ENCODE results near the gene PRKCE. TPM values are rescaled to one million over a fixed set of nuclear protein-coding genes. Genes with fewer than 3 reads are reported as not detected.

The PRKCE gene
- polyA plus RNA-seq, 1 of the 3 experiments (the other 2 are of a cell fraction), result 16.3 TPM

GRCh38 chr2:45691171-45691999 lies 39.9 kb downstream of the PRKCE start:
- H3K36me3 ChIP-seq (replicated peaks in 1 of 2; ENCODE audit: control insufficient read depth in 1 of 2, insufficient read depth in 2 of 2, low read length in 1 of 2), result no peaks in the 10 kb centered on the region
- ChIA-PET POLR2A (no interaction called here), CTCF (interaction anchor here (1.4 to 2.0 kb wide), 3 partner anchors 16 to 87 kb away, joined by 3 to 6 read pairs (median 5); no protein-coding TSS in a partner anchor)
- H3K79me2 ChIP-seq (ENCODE audit: insufficient read depth), result no peaks in the 10 kb centered on the region; the same call in 1 of the 2 replicates
- no peaks in the 10 kb centered on the region for H3K9me3 ChIP-seq
- no peaks in the 10 kb centered on the region for H4K20me1 ChIP-seq (ENCODE audit: insufficient read depth)
- H3K27me3 ChIP-seq (ENCODE audit: insufficient read depth), result no peaks in the 10 kb centered on the region
- no peak overlapping the region for H3K9ac ChIP-seq
- no peak for TF ChIP-seq MAX (IDR thresholded peaks at IDR 0.05; ENCODE audit: low read depth)
- TF ChIP-seq GATA2 (CRISPR knock-in tag; IDR thresholded peaks at IDR 0.05), result 0 out of 2 replicates have a peak, but pooled peaks have one; percentile 10
- TF ChIP-seq TCF12 (IDR thresholded peaks at IDR 0.05), result no peak
- TF ChIP-seq FOXJ3 (CRISPR knock-in tag; IDR thresholded peaks at IDR 0.05), result no peak
- TF ChIP-seq NFIC (IDR thresholded peaks at IDR 0.05; ENCODE audit: borderline replicate concordance), result no peak
- TF ChIP-seq PBX3 (IDR thresholded peaks at IDR 0.05), result peak; percentile 7; the same call in 1 of the 2 replicates
- no peak overlapping the region for H3K27ac ChIP-seq (ENCODE audit: low read depth in 2 of 2, low read length in 1 of 2)
- WGBS (ENCODE audit: low lambda C conversion rate), result 93% methylated on average over 12 of the region's 12 CpGs
- DNase-seq, result no peak
- no peak overlapping the region for H2AFZ ChIP-seq (ENCODE audit: low read depth)
- no peaks in the 10 kb centered on the region for H3F3A ChIP-seq (replicated peaks; ENCODE audit: insufficient read depth)
- H3K4me3 ChIP-seq (ENCODE audit: low read depth in 2 of 2, low read length in 1 of 2), result no peak overlapping the region
- H3K4me2 ChIP-seq, result no peak overlapping the region
- H3K9me2 ChIP-seq, result no peaks in the 10 kb centered on the region
- peaks cover 0 to 20% of the 10 kb centered on the region in 2 experiments; a peak in 2 of 4 replicates for H3K4me1 ChIP-seq (ENCODE audit: control insufficient read depth in 1 of 2, insufficient read depth in 2 of 2, low read depth in 1 of 2, low read length in 1 of 2)

GRCh38 chr2:45692566-45692965 lies 41.1 kb downstream of the PRKCE start:
- Histone ChIP-seq H3K9ac (no peak overlapping the region), H4K20me1 (ENCODE audit: insufficient read depth) (no peaks in the 10 kb centered on the region), H3F3A (replicated peaks; ENCODE audit: insufficient read depth) (no peaks in the 10 kb centered on the region), H3K27ac (ENCODE audit: low read depth in 2 of 2, low read length in 1 of 2) (no peak overlapping the region), H3K9me3 (no peaks in the 10 kb centered on the region), H3K4me1 (ENCODE audit: control insufficient read depth in 1 of 2, insufficient read depth in 2 of 2, low read depth in 1 of 2, low read length in 1 of 2) (peaks cover 0 to 32% of the 10 kb centered on the region in 2 experiments; a peak in 2 of 4 replicates), H3K9me2 (no peaks in the 10 kb centered on the region), H3K79me2 (ENCODE audit: insufficient read depth) (no peaks in the 10 kb centered on the region; the same call in 1 of the 2 replicates), H2AFZ (ENCODE audit: low read depth) (no peak overlapping the region), H3K4me3 (ENCODE audit: low read depth in 2 of 2, low read length in 1 of 2) (no peak overlapping the region), H3K4me2 (no peak overlapping the region), H3K27me3 (ENCODE audit: insufficient read depth) (no peaks in the 10 kb centered on the region), H3K36me3 (replicated peaks in 1 of 2; ENCODE audit: control insufficient read depth in 1 of 2, insufficient read depth in 2 of 2, low read length in 1 of 2) (no peaks in the 10 kb centered on the region)
- WGBS (ENCODE audit: low lambda C conversion rate), result 92% methylated on average over 4 of the region's 4 CpGs
- no peak for DNase-seq
- POLR2A ChIA-PET, result no interaction called here
- CTCF ChIA-PET, result interaction anchor here (1.4 kb wide), 1 partner anchor 20 kb away, joined by 3 read pairs; no protein-coding TSS in a partner anchor
- TF ChIP-seq MXI1 (IDR thresholded peaks at IDR 0.05; ENCODE audit: low read depth, low read length), result no peak
- no peak for TF ChIP-seq TAF1 (IDR thresholded peaks at IDR 0.05; ENCODE audit: borderline replicate concordance, low read depth, low read length)
- TF ChIP-seq EP300 (IDR thresholded peaks at IDR 0.05; ENCODE audit: borderline replicate concordance in 1 of 2, low read depth in 1 of 2, low read length in 1 of 2), result no peak
- TF ChIP-seq EZH2phosphoT487 (IDR thresholded peaks at IDR 0.05; ENCODE audit: borderline replicate concordance, low read depth), result no peak
- no peak for TF ChIP-seq NRF1 (IDR thresholded peaks at IDR 0.05; ENCODE audit: low read depth, low read length)
- TF ChIP-seq MAX (IDR thresholded peaks at IDR 0.05; ENCODE audit: low read depth), result no peak
- no peak for TF ChIP-seq JUND (IDR thresholded peaks at IDR 0.05)
- no peak for TF ChIP-seq RFX5 (IDR thresholded peaks at IDR 0.05; ENCODE audit: low read length)
- no peak for TF ChIP-seq CTCF (IDR thresholded peaks at IDR 0.05)
- no peak for TF ChIP-seq MEF2A (IDR thresholded peaks at IDR 0.05; ENCODE audit: borderline replicate concordance, low read depth)
- no peak for TF ChIP-seq PBX3 (IDR thresholded peaks at IDR 0.05)
- TF ChIP-seq RAD21 (IDR thresholded peaks at IDR 0.05; ENCODE audit: low read length), result no peak
- no peak for TF ChIP-seq USF1 (IDR thresholded peaks at IDR 0.05; ENCODE audit: borderline replicate concordance, low read depth)
- TF ChIP-seq TCF12 (IDR thresholded peaks at IDR 0.05), result no peak
- no peak for TF ChIP-seq SMC3 (IDR thresholded peaks at IDR 0.05; ENCODE audit: low read depth, low read length)

Data from SK-N-SH (cell line).